Hypothalamus (tissue), 51 donors: ENCODE data around the gene MTSS2.

Experiments
- DNase-seq, 51 donors: peaks; one replicate each; lab custom pipeline; 2025; lab: John Stamatoyannopoulos, UW

The MTSS2 gene

DNA sequence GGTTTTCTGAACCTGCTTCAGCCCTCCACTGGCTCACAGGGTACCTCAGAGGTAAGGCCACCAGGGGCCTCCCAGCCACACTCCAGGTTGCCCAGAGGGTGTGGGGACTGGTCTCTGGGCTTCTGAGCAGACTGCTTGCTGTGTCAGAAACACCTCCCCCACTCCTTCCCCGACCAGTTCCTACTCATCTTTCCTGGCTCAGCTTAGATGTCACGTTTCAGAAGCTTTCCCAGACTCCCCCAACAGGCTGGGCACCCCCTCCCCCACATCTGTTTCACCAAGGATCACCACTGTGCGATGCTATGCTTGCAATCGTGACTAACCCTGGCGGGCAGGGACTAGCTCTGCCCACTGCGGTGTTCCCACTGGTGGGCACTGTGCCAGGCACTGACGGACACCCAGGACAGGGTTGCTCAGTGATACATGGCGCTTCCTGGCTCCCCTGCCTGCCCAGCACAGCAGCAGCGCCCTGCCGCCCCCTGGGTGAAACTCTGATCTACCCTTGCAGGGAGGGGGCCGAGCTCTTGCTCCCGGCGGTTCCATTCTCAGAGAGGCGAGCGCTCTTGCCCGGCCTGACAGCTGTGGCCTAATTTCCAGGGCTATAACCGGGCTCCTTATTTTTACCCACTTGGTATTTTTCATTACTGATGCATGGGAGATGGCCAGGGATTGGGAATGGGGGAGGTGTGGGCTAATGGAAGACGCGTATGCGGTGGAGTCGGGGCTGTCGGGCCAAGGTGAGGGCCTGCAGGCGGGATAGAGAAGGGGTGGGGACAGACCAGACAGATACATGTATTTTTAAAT lies 29.4 kb upstream of the MTSS2 start:
- peak in 41 of 51 donors; percentile 17 to 86 (median 56) for DNase-seq

DNA sequence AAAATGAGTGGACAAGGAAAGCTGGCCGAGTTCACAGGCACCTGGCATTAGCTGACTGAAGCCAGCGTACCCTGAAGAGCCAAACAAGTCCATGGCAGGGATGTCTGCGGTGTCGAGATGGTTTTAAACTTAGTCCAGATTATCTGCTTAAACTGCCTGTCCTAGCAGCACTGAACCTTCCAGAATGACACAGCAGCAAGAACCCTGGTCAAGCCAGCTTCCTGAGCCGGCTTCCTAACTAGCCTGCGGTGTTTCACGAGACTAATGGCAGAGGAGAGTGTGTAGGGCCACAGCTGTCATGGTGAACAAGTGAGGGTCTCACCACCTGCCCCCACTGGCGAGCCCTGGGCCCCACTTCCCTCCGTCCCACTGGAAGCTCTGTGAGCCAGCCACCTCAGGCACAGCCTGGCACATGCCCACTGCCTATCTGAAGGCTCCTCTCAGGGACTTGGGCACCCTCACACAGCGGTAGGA lies 28.8 kb upstream of the MTSS2 start:
- DNase-seq = peak in 1 of 51 donors; percentile 54

DNA sequence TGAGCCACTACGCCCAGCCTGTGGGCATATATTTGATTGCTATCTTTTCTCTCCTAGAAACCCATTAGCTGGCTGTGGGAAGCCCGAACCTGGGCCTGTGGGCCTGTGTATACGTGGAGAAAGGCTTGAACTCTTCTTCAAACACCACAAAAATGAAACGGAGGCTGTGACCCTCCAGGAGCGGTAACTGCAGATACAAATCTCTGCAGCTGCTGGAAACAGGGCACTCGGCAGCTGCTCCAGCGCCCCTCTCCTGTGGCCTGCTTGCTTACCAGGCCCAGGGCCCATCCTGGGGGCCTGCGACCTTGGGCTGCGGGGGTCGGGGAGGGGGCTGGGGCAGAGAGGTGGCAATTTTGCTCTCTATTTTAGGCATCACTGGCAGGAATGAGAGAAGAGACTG lies 28.0 kb upstream of the MTSS2 start:
- no peak for DNase-seq

DNA sequence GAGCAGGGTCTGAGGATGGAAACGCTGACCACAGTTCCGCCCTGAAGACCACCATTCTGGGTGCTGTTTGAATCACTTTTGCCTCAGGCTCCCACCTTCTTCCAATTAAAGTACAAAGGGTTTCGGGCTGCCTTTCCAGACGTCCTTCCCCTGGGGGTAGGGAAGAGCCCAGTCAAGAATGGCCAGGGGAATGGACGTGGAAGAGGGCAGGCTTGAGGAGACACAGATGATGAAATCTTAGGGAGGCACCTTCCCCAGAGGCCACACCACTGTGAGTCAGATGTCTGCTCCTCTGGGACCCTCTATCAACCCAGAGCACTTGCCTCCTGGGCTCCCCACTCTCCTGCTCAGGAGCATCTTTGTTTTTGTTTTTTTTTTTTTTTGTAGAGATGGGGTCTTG lies 27.5 kb upstream of the MTSS2 start:
- no peak for DNase-seq

DNA sequence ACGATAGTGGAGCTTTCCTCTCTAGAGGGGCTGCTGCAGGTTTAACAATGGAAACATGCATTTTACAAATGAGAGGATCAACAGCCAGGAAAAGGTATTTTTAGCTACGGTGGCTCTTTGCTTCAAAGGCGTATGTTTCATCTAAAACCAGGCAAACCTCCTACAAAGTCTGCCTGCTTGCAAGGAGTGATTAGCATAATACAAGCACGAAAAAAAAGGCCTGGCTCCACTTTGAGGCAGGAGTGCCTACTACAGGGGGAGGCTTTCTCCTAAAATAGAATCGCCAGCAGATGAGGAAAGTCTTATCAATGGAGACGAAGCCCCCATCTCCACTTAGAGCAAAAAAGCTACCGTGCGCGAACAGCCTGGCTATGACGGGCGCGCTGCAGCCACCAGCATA lies 27.1 kb upstream of the MTSS2 start:
- peak in 1 of 51 donors; percentile 50 for DNase-seq

DNA sequence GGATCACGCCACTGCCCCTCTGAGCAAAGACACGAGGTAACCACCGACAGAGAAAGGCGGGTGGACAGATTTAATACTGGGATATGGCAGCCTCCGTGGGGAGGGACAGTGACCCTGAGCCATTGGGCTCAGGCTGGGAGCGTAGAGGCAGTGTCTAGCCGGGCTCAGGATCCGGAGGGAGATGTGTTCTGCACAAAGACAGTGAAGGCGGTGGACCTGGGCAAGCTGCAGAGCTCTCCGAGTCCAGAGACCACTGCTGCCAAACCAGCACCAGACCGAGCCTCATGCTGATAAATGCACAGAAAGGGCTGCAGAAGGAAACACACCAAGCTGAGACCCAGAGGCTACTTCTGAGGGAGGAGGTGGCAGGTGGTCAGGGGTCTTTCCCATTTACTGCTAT lies 26.5 kb upstream of the MTSS2 start:
- DNase-seq = no peak

DNA sequence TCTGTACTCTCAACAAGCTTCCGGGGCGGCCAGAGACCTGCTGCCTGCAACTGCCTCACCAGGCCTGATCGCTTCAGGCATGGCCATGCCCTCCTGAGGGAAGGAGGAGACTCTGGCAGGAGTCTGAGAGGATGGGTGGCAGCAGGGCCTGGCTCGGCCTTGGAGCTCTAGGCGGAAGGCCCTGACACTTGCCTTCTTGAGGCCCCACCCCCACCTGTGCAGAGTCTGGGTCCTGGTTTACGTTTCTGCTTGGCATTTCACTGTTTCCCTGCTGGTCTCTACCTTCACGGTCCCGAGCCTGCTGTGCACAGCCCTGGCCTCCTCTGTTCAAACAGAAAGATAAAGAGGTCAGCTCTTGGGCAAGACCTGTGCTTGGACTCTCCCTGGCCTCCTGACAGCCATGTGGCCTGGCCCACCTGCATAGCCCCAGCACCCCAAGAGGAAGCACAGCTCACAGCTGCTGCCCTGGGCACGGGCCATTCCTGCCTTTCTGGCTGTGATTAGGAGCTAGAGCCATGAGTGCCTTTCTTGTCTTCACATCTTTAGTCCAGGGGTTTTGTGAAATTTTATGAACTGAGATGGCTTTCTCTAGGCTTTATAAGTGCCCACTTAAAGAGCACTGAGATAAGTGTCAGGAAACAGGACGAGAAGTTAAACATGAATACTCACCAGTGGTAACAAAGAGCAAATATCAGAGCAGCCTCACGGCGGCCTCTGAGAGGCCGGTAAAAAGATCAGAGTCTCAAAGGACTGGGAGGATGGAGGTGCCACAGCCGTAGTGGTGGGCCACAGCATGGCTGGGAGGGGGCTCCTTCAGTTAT lies 25.6 kb upstream of the MTSS2 start:
- no peak for DNase-seq

DNA sequence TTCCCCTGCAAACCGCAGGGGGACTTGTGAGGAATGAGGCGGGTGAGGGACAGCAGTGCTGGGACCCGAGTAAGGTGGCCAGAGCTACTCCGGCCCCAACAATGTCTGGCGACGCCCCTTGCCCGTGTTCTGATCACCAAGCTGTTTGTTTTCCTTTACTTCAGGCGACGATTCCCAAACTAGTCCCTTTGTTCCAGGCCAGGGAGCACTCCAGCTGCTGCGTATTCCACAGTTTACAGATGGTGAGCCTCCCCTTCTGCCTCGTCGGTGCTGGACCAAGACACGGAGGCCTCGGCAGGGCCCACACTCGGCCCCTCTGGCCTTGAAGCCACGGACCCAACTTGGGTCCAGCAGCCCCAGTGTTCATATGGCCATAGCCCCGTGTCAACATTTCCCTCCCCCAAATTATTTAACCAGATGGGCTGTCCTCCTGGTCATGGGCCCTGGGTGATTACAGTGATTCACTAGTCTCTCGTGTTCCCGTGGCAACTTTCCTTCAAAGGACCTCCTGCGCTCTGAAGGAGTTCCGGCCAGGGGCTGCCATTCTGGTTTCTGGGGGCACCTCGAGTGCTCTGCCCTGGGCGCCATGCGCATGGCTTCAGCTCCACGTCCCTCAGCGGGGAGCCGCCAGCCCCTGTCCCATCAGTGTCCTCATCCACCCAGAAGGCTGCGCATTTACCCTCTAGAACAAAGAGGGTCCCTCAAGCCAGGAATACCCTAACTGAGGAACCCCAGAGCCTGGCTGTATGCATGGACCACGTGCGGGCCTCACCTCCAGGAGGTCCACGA lies 24.8 kb upstream of the MTSS2 start:
- DNase-seq = no peak

DNA sequence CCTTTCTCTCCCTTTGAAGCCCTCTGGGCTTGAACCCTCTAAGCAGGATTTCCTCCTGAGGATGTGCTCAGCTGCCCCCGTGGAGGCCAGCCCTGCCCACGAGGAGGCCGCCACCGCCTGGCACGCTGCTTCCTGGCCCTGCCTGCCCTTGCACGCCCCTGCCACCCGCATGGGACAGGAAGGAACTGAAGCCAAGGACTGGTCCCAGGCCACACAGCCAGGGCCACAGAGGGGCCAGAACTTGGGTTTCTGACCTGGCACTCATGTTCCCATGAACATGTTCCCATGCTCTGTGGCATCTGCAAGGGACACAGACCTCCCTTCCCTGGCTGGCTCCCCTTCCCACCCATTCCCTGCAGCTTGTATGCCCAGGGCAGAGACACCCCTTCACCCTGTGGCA lies 24.1 kb upstream of the MTSS2 start:
- no peak for DNase-seq

DNA sequence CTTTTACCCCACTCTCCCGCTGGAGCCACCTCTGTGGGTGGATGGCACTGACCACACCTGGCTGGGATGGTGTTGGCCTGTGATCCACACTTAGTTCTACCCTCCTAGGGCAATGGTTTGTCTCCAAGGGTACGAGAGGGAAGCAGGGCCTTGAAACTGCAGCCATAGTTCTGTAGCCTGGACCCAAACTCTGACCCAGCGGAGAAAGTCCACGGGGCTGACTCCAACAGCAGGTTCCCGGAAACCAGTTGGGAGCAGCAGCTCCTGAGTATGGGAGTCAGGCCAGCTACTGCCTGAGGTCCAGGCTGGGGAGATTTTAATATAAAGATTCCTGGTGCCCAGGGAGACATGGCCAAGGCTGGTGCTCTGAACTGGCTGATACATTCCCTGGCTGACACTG lies 23.6 kb upstream of the MTSS2 start:
- no peak for DNase-seq

DNA sequence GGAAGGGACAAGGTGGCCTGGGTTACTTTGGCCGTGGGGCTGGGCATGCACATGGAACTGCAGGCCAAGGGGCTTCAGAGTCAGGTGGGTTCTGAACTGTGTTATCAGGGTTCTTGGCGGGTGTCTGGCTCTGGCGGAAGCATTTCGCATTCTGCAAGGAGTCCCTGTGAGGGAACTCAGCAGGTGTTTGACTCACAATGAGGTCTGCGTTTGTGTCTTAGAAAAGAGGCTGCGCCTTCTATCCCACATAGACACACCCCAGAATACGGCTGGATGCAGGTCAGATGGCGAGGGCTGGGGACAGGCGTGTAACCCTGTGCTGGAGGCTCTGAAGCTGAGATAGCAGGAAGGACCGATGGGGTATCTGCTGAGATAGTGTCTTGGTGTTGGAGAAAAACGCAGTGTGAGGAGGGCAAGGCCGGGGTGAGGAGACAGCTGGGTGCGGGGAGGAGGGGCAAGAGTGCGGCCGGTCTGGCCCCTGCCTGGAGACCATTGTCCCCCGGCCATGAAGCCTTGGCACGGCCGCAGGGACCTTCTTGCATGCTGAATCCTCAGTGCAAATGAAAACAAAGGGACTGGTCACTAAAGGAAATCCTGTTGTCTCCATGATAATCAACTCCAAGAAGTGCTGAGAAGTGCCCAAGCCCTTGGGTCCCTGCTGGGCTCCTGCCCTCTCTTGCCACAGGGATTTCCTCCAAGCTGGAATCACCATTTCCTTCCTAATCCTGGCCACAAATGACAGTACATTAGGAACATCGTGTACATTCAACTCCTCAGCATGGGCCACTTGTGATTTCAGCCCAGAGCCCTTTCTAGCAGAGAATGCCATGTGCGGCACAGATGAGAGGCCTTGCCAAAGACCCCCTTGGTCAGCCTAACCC lies 22.8 kb upstream of the MTSS2 start:
- DNase-seq = peak in 2 of 51 donors; percentile 12 to 15

DNA sequence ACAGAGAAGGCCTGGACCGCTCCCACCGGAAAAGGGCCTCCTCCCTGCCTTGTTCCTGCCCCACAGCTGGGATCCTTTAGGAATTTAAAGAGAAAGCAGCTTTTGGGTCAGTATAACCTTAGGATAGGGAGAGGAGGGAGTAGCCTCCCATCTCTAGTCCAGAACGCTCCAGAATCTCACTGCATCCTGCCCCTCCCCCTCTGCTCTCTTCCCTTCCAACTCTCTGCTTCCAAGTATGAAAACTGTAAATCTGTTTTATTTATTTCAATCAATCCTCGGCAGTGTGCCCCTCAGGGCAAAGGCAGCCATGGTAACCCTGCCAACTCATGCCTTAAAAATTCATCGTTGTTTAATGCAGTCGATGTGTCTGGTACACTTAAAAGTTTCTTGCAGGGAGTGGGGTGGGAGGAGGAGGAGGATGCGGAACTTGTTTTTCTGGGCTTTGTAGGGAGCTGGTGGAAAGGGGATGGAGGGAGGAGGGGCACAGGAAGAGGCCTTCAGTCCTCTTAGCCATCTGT lies 21.2 kb upstream of the MTSS2 start:
- no peak for DNase-seq

DNA sequence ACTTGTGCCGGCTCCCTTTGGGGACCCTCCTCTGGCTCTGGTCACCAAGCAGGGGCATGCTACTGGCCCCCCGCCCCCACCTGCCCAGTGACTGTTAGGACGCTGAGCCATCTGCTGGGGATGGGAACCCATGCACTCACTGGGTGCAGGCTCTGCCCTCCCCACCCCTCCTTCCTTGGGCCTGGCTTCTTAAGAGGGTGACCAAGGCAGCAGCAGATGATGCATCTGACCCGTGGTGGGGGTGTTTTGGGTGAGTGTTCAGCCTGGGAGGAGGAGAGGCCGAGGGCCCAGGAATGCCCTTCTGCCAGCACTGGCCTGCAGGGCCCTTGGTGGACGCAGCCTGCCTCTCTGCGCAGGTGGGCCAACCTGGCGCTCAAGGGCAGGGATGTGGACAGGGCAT lies 19.2 kb upstream of the MTSS2 start:
- no peak for DNase-seq

DNA sequence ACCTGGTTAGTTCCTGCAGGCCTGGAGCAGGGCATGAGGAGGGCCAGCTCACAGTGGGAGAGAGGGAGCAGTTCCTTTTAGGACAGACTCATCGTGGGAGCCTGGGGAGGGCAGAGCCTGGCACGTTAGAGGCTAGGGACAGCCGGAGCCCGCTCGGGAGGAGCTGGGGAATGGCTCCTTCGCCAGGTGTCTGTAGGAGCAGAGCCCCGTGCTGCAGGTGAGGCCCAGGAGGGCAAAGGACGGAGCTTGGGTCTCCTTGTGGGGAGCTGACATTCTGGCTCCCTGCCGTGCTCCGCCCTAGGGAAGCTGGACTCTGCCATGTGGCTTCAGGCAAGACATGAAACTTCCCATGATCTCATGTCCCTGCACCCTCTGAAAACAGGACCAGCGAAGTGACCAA lies 18.7 kb upstream of the MTSS2 start:
- DNase-seq = no peak

DNA sequence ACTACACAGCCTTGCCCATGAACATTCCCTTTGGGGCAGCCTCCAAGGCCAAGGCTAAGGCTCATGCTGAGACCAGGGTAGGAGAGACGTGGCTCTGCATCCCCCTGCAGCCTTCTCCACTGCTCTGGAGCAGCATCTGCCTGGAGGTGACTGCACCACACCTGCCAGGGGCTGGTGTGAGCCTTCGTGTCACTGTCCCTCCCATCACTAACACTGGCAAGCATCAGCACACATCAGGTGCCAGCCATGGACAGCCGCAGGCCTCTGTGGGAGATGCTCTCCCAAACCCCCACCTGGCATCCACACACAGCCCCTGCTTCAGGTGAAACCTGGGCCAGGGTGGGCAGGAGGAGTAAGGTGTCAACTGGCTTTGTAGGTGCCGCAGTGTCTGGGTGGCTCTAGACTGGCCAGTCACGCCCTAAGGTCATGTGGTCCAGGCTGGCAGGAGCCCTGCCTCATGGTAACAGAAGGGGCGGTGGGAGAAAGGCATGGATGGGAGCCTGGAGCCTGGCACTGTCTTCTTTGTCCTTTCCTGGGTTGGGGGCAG lies 18.1 kb upstream of the MTSS2 start:
- no peak for DNase-seq

DNA sequence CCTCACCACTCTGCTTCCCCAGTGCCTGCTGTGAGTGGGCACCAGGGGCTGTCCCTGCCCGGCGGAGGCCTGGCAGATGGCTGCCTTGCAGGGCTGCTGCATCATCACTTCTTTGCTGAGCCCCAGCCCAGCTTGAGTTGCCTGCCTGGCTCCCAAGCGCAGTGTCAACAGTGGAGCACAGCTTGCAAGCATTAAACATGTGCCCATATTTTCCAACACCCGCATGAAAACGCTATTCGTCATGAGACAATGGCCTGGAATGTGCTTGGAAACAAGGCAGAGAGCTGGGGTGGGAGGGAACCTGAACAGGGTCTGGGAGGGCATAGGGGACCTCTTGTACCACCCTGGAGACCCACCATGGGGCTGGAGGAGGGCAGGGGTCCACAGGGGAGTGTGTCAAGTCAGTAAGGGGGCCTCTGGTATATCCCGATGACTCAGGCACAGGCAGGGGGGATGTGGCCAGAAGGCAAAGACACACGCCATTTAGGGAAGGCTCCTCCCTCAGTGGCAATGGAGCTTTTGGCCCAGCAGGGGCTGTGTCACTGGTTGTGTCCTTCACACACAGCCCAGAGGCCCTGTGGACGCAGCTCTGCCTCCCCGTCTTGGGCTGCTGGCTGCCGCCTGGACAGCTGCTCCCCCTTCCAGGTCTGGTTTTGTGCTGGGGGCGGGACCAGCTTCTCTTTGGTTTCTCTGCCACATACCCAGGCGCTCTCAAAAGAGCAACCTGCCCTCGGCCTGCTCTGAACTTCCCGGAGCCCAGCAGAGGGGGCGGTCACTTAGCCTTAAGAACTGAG lies 17.4 kb upstream of the MTSS2 start:
- DNase-seq = peak in 11 of 51 donors; percentile 14 to 75 (median 36)

DNA sequence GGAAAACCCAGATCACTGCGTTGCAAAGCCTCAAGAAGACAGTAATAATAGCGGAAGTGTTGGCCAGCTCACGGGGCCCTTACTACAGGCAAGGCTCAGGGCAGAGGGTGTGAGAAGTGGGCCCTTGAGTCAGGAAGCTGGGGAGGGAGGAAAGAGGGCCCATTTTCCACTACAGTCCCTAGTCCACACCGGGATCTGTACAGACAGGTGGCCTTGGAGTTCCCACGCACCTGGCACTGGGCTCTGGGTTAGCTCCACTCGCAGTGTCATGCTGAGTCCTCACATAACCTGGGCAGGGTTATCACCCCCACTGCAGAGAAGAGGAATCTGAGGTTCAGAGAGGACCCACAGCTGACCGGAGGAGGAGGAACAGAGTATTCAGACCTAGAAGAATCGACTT lies 16.8 kb upstream of the MTSS2 start:
- DNase-seq = no peak

DNA sequence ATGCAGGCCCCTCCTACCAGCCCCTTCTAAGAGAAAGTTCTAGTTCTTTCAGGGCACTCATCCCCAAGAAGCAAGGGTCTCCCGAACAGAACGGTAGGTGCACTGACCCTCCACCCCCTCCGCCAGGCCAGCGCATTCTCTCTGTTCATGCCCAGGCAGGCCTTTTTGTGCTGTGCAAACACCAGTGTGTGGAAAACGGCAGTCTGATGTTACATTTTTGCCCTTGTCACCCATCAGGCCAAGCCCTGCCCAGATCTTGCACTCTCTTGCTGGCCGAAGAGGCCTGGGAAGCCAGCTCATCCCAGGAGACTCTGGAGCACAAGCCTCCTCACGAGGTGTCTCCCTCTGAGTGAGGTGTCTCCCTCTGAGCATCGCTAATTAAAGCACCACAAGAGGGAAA lies 16.1 kb upstream of the MTSS2 start:
- no peak for DNase-seq

DNA sequence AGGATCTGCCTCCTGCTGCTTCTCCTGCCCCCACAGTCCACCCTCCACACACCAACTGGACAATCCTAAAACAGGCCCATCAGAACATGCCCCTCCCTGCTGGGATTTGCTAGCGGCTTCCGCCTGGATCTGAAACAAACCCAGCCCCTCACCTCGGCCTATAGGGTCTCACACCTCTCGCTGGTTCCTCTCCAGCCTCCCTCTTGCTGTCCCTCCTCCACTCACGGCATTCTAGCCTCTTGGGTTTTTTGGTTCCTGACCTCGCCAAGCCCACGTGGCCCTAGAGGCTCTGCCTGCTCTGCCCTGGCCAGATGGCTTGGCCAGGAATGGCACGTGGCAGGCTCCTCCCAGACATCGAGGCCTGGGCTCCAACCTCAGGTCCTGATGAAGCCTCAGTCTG lies 15.7 kb upstream of the MTSS2 start:
- DNase-seq = no peak
